ENCODE results near the gene PRMT7. TPM values are rescaled to one million over a fixed set of nuclear protein-coding genes. Genes with fewer than 3 reads are reported as not detected.
A peak's percentile ranks its signal among the peaks of the same experiment; 100 is the strongest.

Gene PRMT7
- total and polyA plus RNA-seq, 8 donors, result 11.6 to 47.9 (median 17.9) TPM

DNA sequence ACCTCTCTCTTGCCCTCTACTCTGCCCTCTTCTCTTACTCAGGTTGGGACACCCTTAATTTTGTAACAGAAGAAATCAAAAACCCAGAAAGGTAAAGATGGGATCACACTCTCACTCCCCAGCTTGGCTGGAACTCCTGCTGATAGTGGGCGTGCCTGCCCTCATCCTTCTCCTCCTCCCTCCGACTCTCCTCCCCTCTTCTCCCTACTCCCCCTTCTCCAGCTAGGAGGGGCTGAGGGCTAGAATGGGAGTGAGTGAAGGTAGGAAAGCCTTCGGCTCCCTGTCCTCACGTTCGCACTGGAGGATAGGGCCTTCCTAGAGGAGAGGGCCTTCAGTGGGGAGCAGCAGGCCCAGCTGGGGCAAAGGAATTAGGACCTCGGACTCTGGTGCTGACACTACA is 20.4 kb upstream of the PRMT7 start:
- no peak overlapping the region for H3K27ac ChIP-seq
- H3K27me3 ChIP-seq, result no peaks in the 10 kb centered on the region
- FAIRE-seq, result no peak
- no peak overlapping the region for H3K4me3 ChIP-seq
- WGBS, 2 donors, result 76 to 78% methylated on average over 6 of the region's 6 CpGs
- TF ChIP-seq, protein P1, sequence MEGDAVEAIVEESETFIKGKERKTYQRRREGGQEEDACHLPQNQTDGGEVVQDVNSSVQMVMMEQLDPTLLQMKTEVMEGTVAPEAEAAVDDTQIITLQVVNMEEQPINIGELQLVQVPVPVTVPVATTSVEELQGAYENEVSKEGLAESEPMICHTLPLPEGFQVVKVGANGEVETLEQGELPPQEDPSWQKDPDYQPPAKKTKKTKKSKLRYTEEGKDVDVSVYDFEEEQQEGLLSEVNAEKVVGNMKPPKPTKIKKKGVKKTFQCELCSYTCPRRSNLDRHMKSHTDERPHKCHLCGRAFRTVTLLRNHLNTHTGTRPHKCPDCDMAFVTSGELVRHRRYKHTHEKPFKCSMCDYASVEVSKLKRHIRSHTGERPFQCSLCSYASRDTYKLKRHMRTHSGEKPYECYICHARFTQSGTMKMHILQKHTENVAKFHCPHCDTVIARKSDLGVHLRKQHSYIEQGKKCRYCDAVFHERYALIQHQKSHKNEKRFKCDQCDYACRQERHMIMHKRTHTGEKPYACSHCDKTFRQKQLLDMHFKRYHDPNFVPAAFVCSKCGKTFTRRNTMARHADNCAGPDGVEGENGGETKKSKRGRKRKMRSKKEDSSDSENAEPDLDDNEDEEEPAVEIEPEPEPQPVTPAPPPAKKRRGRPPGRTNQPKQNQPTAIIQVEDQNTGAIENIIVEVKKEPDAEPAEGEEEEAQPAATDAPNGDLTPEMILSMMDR (IDR thresholded peaks at IDR 0.05), result no peak
- H3K9me3 ChIP-seq, result no peaks in the 10 kb centered on the region
- no peaks in the 10 kb centered on the region for H3K36me3 ChIP-seq
- H3K4me1 ChIP-seq, result no peaks in the 10 kb centered on the region
- intact Hi-C loops (cut with DNase I), result no loop called here
- no peak for ATAC-seq
- DNase-seq, result no peak

DNA sequence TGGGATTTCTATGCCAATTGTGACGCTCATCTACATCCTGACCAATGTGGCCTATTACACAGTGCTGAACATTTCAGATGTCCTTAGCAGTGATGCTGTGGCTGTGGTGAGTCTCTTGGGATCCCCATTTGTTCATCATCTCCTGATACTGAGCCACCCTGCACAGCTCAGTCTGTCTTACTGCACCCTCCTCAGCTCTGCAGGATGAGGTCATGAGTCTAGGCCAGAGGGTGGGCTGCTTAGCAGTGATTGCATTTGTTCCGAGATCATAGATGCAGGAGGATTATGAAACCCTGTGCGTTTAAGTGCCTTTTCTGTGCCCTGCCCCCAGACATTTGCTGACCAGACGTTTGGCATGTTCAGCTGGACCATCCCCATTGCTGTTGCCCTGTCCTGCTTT is 19.6 kb upstream of the PRMT7 start:
- ATAC-seq (peak in 1 of 4 donors; percentile 8), FAIRE-seq (no peak), DNase-seq (no peak)
- Histone ChIP-seq H3K4me1 (no peaks in the 10 kb centered on the region), H3K9me3 (no peaks in the 10 kb centered on the region), H3K36me3 (no peaks in the 10 kb centered on the region), H3K27ac (no peak overlapping the region), H3K27me3 (no peaks in the 10 kb centered on the region), H3K4me3 (no peak overlapping the region)
- 79 to 87% methylated on average over 4 of the region's 4 CpGs for WGBS, 2 donors
- intact Hi-C loops (cut with DNase I), result no loop called here
- TF ChIP-seq, protein P1 (IDR thresholded peaks at IDR 0.05), result no peak

DNA sequence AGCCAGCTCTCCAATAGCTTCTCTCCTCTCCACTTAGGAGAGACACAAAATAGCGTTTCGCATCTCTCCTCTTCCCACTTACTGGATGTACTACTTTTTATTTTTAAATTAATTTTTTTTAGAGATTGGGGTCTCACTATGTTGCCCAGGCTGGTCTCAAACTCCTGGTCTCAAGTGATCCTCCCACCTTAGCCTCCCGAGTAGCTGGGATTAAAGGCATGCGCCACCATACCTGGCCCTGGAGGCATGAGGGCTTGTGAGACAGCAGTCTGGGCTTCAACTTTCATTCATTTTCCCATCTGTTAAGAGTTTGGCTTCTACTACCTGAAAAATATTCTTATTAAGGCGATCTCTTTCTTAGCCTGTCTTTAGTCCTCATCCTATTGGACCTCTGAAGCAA is 18.4 kb upstream of the PRMT7 start:
- 95 to 96% methylated on average over 5 of the region's 5 CpGs for WGBS, 2 donors
- ATAC-seq, result no peak

DNA sequence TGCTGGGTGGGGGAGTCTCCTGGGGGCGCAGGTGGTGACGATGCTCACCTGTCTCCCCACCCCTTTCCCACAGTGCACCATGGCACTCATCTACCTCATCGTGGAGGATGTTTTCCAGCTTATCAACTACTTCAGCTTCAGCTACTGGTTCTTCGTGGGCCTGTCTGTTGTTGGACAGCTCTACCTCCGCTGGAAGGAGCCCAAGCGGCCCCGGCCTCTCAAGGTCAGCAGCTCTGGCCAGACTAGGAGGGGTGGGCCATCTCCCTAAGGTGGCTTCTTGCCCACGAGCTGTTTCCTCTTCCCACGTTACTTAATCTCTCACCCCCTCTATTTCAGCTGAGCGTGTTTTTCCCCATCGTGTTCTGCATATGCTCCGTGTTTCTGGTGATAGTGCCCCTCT is 14.5 kb upstream of the PRMT7 start:
- 27 to 30% methylated on average over 12 of the region's 12 CpGs for WGBS, 2 donors
- FAIRE-seq, result no peak
- no peaks in the 10 kb centered on the region for H3K4me1 ChIP-seq
- no peaks in the 10 kb centered on the region for H3K9me3 ChIP-seq
- peak in 5 of 6 donors; percentile 31 to 60 (median 33) for DNase-seq
- no peak overlapping the region for H3K4me3 ChIP-seq
- no peaks in the 10 kb centered on the region for H3K27me3 ChIP-seq
- no peak overlapping the region for H3K27ac ChIP-seq
- intact Hi-C loops (cut with DNase I), result no loop called here
- peaks cover 0 to 22% (median 9%) of the 10 kb centered on the region in 3 donors for H3K36me3 ChIP-seq
- ATAC-seq, result peak in 3 of 4 donors; percentile 27 to 83 (median 75)
- TF ChIP-seq, protein P1 (IDR thresholded peaks at IDR 0.05), result no peak

More for the DNA sequence above, 18.4 kb upstream of the PRMT7 start:
- intact Hi-C loops (cut with DNase I), result no loop called here
- Histone ChIP-seq H3K9me3 (no peaks in the 10 kb centered on the region), H3K36me3 (no peaks in the 10 kb centered on the region), H3K27ac (no peak overlapping the region), H3K4me3 (no peak overlapping the region), H3K4me1 (no peaks in the 10 kb centered on the region), H3K27me3 (no peaks in the 10 kb centered on the region)
- TF ChIP-seq, protein P1 (IDR thresholded peaks at IDR 0.05), result no peak
- FAIRE-seq, result no peak
- DNase-seq, result no peak

DNA sequence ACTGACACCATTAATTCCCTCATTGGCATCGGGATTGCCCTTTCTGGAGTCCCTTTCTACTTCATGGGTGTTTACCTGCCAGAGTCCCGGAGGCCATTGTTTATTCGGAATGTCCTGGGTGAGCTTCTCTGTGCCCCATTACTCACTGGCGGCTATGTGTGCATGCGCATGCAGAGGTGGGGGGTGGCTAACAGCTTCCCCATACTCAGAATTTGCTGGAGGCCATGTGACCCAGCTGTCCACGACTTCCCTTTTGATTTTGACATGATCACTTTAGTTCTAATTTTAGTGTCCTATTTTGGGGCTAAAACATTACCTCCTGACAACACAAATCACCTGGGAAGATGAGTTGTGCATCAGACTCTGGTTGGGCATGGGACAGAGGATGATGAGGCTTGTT is 14.1 kb upstream of the PRMT7 start:
- TF ChIP-seq, protein P1 (IDR thresholded peaks at IDR 0.05), result no peak
- no peak for FAIRE-seq

More for the DNA sequence above, 14.1 kb upstream of the PRMT7 start:
- H3K27me3 ChIP-seq, result no peaks in the 10 kb centered on the region
- H3K4me1 ChIP-seq, result no peaks in the 10 kb centered on the region
- intact Hi-C loops (cut with DNase I), result no loop called here
- H3K27ac ChIP-seq, result no peak overlapping the region
- peaks cover 0 to 25% (median 9%) of the 10 kb centered on the region in 3 donors for H3K36me3 ChIP-seq
- DNase-seq (no peak), ATAC-seq (peak in 3 of 4 donors; percentile 31 to 58 (median 48))
- H3K4me3 ChIP-seq, result no peak overlapping the region
- WGBS, 2 donors, result 70 to 73% methylated on average over 6 of the region's 6 CpGs
- H3K9me3 ChIP-seq, result no peaks in the 10 kb centered on the region

Data from pancreas (tissue), 10 donors.